Measurements from ENCODE around the gene NECAB2.

The NECAB2 gene

GRCh38 chr16:83968306-83968851, 335 bp downstream of the NECAB2 start:
- no peak for DNase-seq

- no peak for DNase-seq
Measured at GRCh38 chr16:83968891-83969649, 1.0 kb downstream of the NECAB2 start.

GRCh38 chr16:83969771-83970429, 1.9 kb downstream of the NECAB2 start:
- no peak for DNase-seq

GRCh38 chr16:83970430-83970815, 2.4 kb downstream of the NECAB2 start:
- DNase-seq = no peak

GRCh38 chr16:83971165-83972130, 3.4 kb downstream of the NECAB2 start:
- DNase-seq = no peak

- no peak for DNase-seq
Measured at GRCh38 chr16:83972256-83973008, 4.4 kb downstream of the NECAB2 start.

DNA sequence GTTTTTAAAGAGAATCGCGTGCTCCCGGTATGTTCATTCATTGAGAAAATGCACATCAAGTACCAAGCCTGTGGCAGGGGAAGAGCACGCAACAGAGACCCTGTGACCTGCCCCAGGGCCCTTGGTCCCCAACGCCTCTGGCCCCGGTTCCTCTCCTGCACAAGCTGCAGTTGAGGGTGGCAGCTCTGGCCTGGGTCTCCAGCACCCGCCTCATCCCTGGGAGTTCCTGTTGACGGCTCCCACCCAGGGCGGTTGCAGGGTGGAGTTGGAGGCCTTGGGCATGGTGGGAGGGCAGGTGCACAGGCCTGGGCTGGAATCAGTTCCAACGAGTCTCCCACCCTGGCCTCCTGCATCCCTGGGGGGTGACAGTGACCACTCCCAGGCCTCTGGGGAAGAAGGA, 5.0 kb downstream of the NECAB2 start:
- DNase-seq = no peak

- no peak for DNase-seq
Measured at GRCh38 chr16:83973581-83974385, 5.7 kb downstream of the NECAB2 start.

DNA sequence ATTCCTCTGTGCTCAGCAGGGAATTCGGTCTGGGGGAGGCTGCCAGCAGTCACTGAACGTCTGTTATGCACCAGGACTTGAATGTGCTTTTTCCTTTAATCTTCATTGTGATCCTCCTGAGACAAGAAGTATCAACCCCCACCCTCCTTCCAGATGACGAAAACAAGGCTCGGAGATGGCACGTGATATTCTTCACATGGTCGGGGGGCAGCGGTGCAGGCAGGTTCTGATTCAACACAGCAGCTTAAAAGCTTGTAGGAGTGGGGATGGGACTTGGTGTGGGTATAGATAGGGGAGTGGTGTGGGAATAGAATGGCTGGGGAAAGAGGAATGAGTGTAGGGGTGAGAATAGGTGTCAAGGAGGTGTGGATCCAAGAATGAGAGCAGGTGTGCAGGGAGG, 6.4 kb downstream of the NECAB2 start:
- no peak for DNase-seq

GRCh38 chr16:83975590-83976260, 7.7 kb downstream of the NECAB2 start:
- DNase-seq = no peak

GRCh38 chr16:83977056-83977815, 9.2 kb downstream of the NECAB2 start:
- DNase-seq = no peak

- DNase-seq = no peak
Measured at GRCh38 chr16:83978401-83978904, 10.4 kb downstream of the NECAB2 start.

GRCh38 chr16:83979441-83979840, 11.4 kb downstream of the NECAB2 start:
- DNase-seq = no peak

DNA sequence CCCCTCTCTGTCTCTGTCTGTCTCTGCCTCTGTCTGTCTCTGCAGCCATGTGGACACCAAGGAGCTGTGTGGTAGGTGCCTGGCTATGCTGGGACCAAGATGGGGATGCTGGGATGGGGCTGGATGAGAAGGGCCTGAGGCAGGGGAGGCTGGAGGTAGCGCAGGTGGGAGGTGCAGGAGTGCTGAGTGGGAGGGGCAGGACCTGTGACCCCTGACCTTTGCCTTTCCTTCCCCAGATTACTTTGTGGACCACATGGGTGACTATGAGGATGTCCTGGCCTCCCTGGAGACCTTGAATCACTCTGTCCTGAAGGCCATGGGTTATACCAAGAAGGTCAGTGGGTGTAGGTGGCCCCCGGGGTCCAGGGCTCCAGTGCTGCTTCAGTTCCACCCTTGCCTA, 12.8 kb downstream of the NECAB2 start:
- DNase-seq = no peak

GRCh38 chr16:83981799-83982198, 13.8 kb downstream of the NECAB2 start:
- DNase-seq = no peak

GRCh38 chr16:83983491-83983890, 15.4 kb downstream of the NECAB2 start:
- DNase-seq = no peak

- DNase-seq = no peak
Measured at GRCh38 chr16:83989300-83989699, 21.3 kb downstream of the NECAB2 start.

GRCh38 chr16:83990492-83990891, 22.4 kb downstream of the NECAB2 start:
- no peak for DNase-seq

DNA sequence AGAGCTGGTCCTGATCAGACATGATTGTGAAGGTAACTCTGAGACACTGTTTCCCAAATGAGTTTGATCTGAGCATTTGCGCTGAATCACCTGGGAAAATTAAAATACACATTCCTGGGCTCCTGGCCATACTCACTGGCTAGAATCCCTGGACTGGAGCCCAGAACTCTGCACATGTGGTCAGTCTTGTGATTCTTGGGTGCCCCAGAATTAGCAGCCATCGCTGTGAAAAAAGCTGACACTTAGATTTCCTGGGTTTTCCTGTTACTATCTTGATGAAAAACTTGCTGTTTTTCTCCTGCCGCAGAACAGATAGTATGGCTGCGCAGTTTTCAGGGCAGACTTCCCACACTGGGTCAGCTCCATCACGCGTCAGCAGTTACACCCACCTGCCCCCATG, 24.6 kb downstream of the NECAB2 start:
- no peak for DNase-seq

- DNase-seq = peak; percentile 60
Measured at GRCh38 chr16:83994087-83994486, 26.0 kb downstream of the NECAB2 start.
